GM21786 (cell line): Measurements from ENCODE around the gene TMEM185B.
"Not testable (repeated sequence)": the region's sequence is repeated elsewhere in the genome, so short reads cannot be mapped to it uniquely, and the experiment has no call there.

Source experiments
- ATAC-seq: cut with Tn5 transposase; IDR thresholded peaks from one replicate; pipeline ENCODE4 v1.9.1; 2021; ENCODE audit not compliant: unreplicated experiment

The TMEM185B gene

DNA sequence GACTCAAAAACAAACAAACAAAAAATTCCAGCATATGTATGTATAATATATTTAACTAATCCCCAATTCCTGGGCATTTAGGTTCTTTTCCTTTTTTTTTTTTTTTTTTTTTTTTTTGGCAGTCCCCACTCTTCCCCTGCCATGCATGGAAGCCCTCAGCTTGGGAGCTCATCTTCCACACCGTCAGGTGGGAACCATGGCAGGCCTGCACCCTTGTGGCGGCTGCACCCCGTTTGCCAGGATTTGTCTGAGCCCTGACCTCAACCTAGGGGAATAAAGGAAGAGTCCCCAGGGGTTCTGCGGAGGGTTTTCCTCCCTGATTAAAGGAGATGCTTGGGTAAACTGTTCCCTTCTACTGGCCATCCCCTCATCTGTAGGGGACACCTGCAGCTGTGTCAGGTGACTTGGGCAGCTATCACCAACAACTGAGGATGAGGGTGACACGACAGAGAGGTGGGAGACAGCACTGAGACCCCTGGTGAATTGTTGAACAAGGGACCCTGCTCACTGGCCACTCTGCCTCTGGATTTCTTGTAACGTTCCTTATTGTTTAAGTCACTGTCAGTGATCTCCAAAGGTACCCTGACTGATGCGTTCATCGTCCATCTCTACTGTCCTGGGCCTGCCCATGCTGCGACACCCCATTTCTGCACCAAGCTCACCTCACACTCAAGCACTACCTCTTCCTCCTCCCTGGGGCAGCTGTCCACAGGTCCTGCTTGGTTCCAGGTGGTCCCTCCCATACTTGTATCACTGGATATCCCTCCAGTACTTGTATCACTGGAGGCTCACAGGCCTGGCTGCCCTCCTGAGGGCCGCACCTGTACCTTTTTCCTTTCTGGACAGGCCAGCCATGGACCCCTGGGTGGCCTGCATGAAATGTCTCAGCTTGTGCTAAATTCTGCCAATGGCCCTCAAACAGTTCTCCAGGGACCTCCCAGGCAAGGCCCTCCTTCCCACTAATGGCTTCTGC is 14.5 kb downstream of the TMEM185B start:
- ATAC-seq: no peak

DNA sequence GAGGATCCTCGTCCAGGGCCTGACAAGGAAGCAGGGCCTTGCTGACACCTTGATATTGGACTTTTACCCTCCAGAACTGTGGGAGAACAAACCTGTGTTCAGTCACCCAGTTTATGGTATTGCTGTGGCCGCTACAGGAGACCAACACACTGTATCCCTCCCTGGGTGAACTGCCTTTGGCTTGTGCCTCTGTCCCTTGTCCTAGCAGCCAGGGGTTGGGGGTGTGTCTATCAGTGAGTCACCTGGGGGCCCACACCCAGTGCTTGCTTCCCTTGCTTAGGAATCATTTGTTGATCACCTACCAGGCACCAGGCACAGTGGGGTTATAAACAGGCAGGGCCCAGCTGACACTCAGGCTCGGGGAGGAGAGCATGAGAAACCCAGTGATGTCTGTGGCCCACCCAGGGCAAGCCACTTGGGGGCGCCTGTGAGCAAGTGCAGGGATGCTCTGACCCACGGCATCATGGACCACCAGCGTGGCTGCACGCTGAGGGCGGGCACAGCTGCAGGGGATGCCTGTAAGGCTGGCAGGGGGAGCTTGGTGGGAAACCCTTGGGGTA is 17.1 kb downstream of the TMEM185B start:
- ATAC-seq: no peak

DNA sequence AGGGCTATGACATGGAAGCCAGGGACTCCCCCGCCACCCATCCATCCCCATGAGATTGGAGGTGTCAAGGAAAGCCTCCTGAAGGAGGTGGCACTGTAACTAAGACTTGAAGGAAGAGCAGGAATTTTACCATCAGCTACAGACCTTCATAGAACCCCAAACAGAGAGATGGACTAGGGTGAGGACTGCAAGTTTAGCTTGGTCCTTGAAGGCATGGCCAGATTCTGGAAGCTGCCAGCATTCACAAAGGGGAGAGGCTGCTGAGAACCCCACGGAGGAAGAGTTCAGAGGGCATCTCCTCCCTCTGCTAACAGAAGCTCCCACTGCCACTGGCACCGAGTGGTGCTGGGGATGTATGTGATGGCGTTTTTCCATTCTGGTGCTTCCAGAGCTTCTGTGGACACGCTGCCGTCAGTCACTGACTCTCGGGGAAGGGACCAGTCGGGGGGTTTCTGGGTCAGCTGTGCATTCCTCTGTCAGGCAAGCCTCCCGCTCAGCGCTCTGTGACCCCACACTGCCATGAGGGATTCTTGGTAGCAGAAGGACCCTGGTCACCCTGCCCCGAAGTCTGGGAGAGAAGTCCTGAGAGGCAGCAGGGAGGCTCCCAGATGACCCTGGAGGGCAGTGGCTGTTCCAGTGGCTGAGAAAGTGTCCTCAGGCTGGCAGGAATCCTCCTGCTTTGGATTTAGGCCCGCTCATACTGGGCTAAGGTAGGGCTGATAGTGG is 18.1 kb downstream of the TMEM185B start:
- ATAC-seq: no peak

DNA sequence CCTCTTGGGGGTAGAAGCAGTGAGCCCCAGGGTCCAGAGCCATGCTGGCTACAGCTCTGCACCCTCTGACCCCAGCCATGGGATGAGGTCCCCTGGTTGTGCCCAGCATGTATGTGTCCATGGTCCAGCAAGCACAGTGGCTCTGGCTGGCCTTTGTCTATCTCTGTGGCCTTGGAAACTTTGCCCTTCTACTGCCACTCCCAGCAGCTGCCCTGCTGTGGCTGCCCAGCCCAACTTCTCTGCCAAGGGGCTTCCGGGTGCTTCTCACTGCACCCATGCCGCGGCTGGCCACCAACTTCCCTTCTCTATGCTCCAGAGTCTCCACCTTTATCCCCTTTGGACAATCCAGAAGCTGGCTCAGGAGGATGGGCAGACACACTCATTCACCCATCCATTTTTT is 18.8 kb downstream of the TMEM185B start:
- no peak for ATAC-seq

DNA sequence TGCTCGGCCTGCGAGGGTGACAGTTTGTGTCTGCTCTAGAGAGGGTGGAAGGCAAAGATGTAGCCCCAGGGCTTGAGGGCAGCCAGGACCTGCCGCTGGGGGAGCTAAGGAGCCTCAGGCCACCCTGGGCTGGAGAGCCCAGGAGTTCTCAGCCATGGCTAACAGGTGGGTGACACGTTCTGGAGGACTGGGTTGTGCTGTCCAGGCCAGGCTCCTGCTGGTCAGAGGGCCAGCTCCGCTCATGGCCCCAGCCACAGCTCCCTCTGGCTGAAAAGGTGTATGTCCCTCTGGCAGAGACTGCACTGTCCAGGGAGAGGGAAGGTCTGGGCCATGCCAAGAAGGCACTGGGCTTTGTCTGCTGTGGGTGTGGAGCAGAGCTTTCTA is 19.2 kb downstream of the TMEM185B start:
- ATAC-seq: no peak

DNA sequence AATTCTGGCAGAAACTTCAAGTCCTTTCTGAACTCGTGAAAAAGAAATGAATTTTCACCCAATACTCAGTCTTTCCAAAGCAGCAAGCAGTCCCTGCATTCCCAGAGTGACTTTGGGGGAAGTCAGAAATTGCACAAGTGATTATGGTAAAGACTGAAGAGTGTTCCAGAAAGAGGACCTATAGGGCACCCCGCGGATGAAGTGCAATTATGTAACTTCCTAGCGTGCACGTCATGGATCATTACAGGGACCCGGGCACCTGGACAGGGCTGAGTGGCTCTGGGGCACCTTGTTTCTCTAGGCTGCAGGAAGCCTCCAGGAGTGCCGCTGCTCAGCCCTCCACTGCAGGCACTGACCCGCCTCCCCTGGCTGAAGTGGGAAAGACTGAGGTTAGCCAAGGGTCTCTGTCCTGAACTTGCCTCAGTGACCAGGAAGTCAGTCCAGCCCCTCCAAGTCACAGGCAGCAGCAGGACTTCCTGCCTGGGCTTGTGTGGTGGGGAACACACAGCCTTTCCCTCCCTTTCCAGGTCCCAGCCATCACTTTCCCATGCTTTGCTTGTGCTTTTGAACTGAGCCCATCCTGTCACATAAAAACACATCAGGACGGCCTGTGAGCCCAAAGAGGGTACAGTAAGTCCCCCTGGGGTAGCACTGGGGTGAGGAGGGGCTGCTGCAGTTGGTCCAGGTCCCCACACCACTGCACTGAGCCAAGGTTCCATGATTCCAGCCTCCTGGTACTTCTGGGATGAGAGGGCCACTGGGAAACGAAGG is 19.8 kb downstream of the TMEM185B start:
- no peak for ATAC-seq

DNA sequence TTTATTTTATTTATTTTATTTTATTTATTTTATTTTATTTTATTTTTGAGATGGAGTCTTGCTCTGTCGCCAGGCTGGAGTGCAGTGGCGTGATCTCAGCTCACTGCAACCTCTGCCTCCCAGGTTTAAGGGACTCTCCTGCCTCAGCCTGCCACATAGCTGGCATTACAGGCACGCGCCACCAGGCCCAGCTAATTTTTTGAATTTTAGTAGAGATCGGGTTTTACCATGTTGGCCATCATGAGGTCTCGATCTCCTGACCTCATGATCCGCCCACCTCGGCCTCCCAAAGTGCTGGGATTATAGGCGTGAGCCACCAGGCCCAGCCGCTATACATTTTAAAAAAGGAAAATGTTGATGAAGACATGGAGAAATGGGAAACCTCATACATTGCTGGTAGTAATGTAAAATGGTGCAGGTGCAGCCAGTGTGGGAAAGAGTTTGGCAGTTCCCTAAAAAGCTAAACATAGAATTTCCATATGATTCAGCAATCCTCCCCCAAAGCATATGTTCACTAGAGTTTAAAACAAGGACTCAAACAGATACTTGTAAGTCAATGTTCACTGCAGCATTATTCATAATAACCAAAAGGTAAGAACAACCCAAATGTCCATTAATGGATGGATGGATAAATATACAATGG is 23.3 kb downstream of the TMEM185B start:
- not testable (repeated sequence) for ATAC-seq

DNA sequence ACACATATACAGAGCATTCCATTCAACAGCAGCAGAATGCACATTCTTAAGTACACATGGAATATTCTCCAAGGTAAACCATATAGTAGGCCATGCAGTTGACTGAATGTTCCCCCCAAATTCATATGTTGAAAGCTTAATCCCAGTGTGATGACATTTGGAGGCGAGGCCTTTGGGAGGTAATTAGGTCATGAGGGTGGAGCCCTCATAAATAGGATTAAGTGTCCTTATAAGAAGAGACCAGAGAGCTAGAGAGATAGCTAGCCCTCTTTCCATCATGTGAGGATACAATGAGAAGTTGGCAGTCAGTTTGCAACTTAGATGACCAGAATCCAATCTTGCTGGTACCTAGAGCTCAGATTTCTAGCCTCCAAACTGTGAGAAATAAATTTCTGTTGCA is 27.6 kb downstream of the TMEM185B start:
- no peak for ATAC-seq

DNA sequence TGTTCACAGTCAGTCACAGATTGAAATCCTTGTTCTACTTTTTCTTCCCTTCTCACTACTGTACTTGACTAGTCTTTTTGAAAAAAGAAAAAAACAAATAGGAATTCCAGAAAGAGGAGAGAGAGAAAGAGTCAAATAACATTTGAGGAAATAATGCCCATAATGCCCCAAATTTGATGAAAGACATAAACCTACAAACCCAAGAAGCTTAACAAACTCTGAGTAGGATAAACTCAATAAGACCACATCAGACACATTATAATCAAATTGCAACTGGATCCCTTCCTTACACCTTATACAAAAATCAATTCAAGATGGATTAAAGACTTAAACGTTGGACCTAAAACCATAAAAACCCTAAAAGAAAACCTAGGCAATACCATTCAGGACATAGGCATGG is 30.9 kb downstream of the TMEM185B start:
- no peak for ATAC-seq

DNA sequence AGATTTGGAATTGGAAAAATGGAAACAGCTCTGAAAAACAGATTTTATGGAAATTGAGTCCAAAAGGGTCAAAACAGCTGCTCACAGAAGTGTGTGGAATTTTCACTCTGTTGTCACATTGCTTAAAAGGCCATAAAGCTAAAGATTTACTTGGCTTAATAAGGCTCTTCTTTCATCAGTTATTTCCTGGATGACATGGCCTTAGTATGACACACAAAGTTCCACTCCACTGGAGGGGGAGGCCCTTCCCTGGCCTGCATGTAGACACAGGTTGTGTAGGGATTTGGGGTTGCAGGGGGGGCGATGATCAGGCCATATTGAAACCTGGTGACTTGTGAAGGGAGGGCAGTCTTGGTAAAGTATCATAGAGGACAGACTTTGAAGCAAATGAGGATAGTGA is 34.0 kb downstream of the TMEM185B start:
- ATAC-seq: no peak

DNA sequence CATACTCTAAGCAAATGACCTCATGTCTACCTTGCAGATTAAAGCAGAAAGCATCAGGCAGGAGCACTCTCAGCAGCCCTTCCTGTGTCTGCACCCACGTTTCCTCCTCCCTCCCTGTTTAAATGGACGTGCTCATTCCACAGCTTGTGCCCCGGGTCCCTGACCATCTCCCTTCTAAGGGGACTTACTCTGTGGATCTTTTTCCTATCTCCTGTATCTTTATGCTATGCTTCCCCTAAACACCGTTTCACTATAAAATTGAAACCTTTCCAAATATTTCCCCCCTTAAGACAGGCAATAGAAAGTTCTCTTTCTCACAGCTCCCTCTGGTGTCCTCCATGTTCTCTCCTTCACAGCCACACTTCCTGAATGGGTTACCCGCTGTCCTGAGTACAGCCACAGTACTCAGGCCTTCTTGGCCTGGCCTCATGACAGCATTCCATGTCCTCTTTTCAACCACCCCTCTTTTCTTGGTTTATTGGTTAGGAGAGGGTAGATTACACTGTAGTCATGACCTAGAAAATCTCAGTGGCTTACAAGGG is 41.1 kb downstream of the TMEM185B start:
- no peak for ATAC-seq

DNA sequence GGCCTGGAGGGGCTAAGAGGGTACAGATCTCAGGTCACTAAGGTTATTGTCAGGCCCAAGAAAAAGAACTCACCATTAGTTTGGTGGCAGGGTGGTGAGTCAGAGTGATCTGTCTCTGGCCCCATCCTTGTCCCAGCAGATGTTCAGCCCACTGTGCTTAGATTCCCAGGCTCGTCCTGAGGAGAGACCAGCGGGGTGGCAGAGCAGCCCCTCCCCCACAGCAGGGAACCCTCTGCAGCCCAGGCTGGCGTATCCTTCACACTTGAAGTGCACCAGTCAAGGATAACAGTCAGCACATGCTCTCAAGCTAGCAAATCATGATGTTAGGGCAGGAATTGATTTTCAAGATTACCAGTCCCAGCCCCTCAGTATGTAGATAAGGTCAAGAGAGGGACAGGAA is 43.1 kb downstream of the TMEM185B start:
- no peak for ATAC-seq

DNA sequence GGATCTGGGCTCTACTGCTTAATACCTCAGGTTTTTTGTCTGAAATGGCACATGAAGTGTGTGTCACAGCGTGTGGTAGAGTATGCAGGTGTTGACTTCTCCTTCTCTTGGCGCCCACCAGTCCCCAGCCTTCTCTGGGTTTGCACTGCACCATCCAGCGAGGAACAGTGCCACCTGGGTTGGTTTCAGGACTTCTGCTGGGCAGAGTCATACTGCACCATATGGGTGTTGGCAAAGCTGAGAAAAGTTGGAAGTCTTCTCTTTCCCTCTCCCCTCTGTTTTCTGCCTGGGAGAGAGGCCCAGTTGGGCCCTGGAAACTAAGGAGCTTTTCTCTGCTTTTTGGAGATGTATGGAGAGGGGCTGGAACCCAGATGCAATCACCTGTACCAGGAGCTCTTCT is 43.8 kb downstream of the TMEM185B start:
- no peak for ATAC-seq

DNA sequence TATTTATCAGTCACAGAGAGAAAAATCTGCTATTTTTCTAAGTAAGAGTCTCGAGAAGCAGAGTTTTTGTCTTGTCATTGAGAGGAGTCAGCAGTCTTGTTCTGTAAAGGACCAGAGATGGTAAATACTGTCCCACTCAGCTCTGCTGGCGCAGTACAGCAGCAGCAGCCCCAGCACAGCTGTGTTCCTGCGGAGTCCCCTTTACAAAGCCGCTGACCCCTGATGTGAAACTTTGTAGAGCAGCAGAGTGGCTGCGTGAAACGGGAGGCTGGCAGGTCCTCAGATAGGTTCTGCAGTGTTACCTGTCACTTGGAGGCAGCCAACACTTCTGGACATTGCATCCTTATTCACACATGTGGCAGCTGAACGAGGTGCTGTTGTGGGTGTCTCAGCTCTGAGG is 45.2 kb downstream of the TMEM185B start:
- no peak for ATAC-seq

DNA sequence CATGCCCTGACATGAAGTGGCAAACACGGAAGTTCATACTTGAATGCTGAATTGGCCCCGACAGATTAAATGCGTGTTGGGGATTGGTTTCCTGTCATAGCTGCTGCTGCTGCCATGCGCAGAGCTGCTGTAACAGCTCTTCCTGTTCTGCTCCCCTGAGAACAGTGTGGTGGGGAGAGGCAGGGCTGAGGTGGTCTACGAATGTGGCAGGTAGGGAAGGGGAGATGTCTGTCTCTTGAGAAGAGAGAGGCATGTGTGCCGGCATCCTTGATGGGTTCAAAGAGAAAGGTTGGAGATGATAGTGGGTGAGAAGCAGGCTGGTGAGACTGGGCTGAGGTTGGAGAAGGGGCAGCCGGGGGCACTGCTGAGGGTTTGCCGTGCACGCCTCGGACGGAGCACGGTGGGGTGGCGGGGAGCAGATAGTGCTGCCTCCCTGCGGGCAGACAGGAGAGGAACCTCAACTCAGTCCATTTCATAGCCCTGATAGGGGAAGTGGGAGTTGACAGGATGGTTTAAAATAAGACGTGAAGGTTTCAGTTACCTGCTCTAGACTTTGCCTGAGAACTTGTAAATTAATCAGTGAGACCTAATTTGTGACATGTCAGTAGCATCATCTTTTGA is 46.1 kb downstream of the TMEM185B start:
- ATAC-seq: peak; percentile 95

DNA sequence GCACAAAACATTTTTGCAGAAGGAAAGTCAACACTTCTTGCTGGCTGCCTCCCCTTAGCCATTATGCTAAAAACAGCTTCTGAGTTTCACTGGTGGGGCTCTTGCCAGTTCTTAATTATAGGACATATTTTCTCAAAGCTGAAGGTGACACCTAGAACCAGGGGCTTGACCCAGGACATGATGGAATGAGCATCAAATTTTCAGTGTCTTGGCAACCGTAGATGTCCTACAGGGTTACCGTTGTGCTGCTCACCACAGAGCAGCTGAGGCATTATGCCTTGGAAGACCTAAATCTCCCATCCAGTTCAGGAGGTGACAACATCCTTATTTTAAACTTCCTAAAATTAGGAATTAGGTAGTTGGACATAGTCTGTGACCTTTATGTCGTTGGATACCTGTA is 46.7 kb downstream of the TMEM185B start:
- no peak for ATAC-seq

DNA sequence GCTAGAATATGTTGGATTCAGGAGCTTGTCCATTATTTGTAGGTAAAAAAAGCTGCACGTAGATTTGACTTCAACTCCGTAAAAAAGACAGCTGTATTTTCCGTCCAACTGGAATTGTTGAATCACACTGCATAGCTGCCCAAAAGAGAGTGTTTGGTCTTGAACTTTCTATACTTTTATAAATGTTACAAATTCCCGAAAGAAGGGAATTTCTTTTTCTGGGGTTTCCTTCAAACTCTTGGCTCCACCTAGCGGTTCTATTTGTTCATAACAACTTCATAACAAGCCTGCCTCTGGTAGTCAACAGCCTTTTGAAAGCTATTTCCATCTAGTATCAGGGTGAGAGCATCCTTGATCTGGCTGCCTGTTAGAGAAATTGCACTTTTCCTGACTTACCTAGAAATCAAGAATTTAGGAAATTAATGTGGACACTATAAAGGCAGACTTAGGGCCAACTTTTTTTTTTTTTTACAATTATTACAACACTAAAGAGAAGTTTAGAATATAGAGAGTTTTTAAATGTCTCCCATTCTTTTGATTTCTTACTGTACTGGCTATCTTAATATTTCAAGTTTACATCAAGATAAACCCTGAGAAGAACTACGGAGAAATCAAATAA is 48.1 kb downstream of the TMEM185B start:
- no peak for ATAC-seq
